Mononuclear cell (primary cell): ENCODE results near the gene ITSN2. TPM values are rescaled to one million over a fixed set of nuclear protein-coding genes. Genes with fewer than 3 reads are reported as not detected.
"Not testable (repeated sequence)": the region's sequence is repeated elsewhere in the genome, so short reads cannot be mapped to it uniquely, and the experiment has no call there.

Experiments
- H3K27me3 ChIP-seq: 2 replicates; pipeline ENCODE4 v1.6.0; 2011; ENCODE audit warnings: low read length, control low read depth; ENCODE audit not compliant: insufficient read depth
- H3K4me1 ChIP-seq: 2 replicates; pipeline ENCODE4 v1.5.1; 2011; ENCODE audit warnings: mild to moderate bottlenecking, low read length, control low read depth; ENCODE audit not compliant: insufficient read depth
- H3K4me3 ChIP-seq: 2 replicates; pipeline ENCODE4 v1.5.1; 2011; ENCODE audit warnings: mild to moderate bottlenecking, low read length, moderate library complexity
- H3K9me3 ChIP-seq: 2 replicates; pipeline ENCODE4 v1.5.1; 2011; ENCODE audit warnings: low read depth, mild to moderate bottlenecking, control low read depth, low read length
- total RNA-seq: library from RNA; depleted of rRNA; stranded (reverse); fragments of >200 nt; gene quantifications from one replicate; pipeline ENCODE4 v1.2.3, GENCODE V29; 2012

The ITSN2 gene
- total RNA-seq, 1 donor = 102 TPM

DNA sequence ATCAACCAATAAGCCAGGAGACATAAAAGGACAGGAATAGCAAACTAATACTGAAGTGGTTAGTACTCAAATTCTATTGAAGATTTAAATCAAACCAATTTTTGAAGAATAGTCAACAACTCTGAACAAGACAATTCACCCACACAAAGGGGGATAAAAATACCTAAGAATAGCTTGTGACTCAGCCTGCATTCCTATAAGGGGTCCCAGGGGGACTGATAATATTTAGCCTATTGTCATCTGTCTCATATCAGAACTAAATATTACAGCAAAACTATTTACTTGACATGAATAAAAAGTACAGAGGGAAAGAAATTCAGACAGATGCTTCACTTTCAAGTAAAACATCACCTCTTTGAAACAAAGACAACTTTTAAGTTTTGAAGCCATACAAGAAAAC is 7.7 kb downstream of the ITSN2 start:
- Histone ChIP-seq H3K4me1 (peaks cover 50% of the 10 kb centered on the region), H3K27me3 (no peaks in the 10 kb centered on the region), H3K4me3 (no peak overlapping the region), H3K9me3 (no peaks in the 10 kb centered on the region)

DNA sequence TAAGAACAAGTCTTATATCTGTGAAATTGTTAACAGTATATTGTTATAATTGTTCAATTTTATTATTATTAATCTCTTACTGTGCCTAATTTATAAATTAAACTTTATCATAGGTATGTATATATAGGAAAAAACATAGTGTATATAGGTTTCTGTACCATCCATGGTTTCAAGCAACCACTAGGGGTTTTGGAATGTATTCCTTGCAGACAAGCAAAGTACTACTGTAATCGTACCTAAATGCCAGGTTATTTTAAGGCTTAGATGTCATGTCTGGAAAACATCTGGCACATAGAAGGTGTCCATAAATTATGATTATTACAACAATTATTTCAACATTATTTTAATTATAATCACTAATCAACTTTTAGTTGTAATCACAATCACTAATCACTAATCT is 8.4 kb downstream of the ITSN2 start:
- Histone ChIP-seq H3K27me3 (no peaks in the 10 kb centered on the region), H3K4me3 (no peak overlapping the region), H3K9me3 (no peaks in the 10 kb centered on the region), H3K4me1 (peaks cover 52% of the 10 kb centered on the region)

GRCh38 chr2:24351627-24351938 is 8.8 kb downstream of the ITSN2 start:
- Histone ChIP-seq H3K27me3 (no peaks in the 10 kb centered on the region), H3K9me3 (no peaks in the 10 kb centered on the region), H3K4me3 (no peak overlapping the region), H3K4me1 (peaks cover 52% of the 10 kb centered on the region)

DNA sequence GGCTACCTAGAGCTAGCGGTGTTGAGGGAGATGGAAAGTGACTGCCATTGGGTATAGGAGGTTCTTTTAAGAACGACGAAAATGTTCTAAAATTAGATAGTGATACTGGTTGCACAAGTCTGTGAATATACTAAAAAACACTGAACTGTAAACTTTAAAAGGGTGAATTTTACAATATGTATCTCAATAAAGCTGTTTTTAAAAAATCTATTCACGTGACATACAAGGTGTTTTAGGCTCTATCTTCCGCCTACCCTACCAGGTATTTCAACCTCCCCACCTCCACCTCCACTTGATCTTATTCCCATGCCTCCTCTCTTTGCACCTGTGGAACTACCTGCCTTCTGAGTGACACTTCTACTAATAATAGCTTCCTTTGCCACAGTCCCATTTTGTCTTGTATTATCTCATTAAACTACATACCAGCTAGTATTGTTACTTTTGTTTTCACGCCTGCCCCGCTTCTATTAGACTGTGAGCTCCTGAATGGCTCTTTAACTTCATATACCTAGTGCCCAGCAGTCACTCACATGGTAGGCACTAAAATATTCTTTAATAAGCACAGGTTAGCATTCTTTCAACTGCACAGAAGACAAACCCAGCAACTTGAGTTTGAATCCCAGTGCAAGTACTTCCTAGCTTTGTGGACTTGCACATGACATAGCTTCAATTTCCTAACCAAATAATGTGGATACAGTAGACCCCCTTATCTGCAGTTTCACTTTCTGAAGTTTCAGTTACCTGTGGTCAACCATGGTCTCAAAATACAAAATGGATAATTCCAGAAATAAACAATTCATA is 9.3 kb downstream of the ITSN2 start:
- Histone ChIP-seq H3K27me3 (no peaks in the 10 kb centered on the region), H3K9me3 (no peaks in the 10 kb centered on the region), H3K4me3 (no peak overlapping the region), H3K4me1 (peaks cover 52% of the 10 kb centered on the region)

GRCh38 chr2:24349097-24349496 is 11.2 kb downstream of the ITSN2 start:
- Histone ChIP-seq H3K27me3 (no peaks in the 10 kb centered on the region), H3K4me3 (no peak overlapping the region), H3K9me3 (no peaks in the 10 kb centered on the region), H3K4me1 (peaks cover 40% of the 10 kb centered on the region)

DNA sequence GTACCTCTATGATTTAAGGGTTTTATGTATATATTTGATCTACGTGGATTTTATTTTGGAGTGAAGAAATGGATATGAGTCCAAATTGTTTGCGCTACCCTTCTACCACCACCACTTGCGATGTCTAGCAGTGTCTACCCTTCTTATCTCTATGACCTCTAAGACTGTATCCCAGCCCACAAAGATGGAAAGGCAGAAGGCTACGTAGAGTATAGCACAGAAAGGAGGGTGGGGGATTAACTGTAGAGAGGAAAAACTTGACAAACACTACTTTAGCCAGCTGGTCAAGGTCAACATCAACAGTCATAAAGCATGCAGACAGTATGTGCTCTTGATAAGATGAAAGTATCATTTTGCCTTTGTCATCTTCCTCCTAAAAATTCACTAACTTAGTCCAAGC is 14.4 kb downstream of the ITSN2 start:
- no peaks in the 10 kb centered on the region for H3K27me3 ChIP-seq
- no peaks in the 10 kb centered on the region for H3K9me3 ChIP-seq
- H3K4me1 ChIP-seq = peaks cover 44% of the 10 kb centered on the region
- no peak overlapping the region for H3K4me3 ChIP-seq

DNA sequence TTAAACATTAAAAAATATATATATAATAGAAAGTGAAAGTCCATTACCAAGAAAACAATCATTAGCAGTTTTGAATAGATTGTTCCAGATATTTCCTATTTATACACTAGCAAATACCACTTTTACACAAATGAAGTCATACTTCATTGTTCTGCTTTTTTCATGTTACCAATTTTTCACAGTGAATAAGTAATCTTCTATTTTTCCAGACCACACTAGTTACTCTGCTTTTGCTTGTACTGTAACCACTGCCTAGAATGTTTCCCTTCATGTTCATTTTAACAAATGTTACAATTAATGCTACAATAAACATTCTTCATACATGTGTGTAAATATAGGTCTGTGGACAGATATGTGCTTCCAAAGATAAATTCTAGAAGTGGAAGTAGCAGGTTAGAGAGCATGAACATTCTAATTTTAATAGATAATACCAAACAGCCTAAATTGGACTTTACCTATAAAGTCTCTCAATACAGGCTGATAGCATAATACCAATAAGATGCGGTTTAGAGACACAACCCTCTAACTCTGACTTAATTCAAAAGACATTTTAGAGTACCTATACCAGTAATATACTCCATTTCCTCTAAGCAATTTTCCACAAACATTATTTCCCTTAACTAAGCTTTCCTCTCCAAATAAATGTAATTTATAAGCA is 17.0 kb downstream of the ITSN2 start:
- no peaks in the 10 kb centered on the region for H3K27me3 ChIP-seq
- H3K9me3 ChIP-seq = no peaks in the 10 kb centered on the region
- no peak overlapping the region for H3K4me3 ChIP-seq
- peaks cover 49% of the 10 kb centered on the region for H3K4me1 ChIP-seq

DNA sequence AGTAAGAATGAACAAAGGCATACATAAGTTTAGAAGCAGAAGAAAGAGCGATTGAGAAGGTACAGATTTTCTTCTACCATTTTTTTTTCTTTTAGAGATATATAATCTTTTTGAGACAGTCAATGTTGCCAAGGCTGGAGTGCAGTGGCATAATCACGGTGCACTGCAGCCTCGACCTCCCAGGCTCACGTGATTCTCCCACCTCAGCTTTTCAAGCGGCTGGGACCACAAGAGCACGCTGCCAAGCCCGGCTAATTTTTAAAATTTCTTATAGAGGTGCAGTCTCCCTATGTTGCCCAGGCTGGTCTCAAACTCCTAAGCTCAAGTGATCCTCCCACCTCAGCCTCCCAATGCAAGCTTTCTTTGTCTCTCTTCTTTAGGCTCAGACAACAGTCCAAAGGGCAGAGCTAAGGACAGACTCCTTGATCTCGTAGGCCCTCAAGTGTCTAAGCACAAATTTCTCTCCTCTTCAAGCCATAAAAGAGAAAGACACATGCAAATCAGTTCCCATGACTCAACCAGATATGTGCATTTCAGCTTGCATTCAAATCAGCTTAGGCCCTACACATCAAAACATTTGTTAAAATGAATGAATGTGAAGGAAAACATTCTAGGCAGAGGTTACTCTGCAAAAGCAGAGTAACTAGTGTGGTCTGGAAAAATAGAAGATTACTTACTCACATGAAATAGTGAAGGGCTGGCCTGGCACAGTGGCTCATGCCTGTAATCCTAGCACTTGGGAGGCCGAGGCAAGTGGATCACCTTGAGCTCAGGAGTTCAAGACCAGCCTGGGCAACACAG is 18.0 kb downstream of the ITSN2 start:
- Histone ChIP-seq H3K9me3 (no peaks in the 10 kb centered on the region), H3K4me1 (peaks cover 52% of the 10 kb centered on the region), H3K27me3 (no peaks in the 10 kb centered on the region), H3K4me3 (no peak overlapping the region)

GRCh38 chr2:24339856-24340262 is 20.5 kb downstream of the ITSN2 start:
- H3K27me3 ChIP-seq = no peaks in the 10 kb centered on the region
- no peaks in the 10 kb centered on the region for H3K9me3 ChIP-seq
- peaks cover 61% of the 10 kb centered on the region for H3K4me1 ChIP-seq
- no peak overlapping the region for H3K4me3 ChIP-seq

DNA sequence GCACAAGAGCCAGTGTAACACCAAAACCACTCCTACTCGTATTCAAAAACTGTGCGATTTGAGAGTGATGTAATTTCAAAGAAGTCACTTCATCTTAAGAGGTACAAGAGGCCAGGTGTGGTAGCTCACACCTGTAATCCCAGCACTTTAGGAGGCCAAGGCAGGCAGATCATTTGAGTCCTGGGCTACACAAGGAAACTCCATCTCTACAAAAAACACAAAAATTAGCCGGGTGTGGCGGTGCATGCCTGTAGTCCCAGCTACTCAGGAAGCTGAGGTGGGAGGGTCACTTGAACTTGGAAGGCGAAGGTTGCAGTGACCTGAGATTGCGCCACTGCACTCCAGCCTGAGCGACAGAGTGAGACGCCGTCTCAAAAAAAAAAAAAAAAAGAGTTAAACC is 21.2 kb downstream of the ITSN2 start:
- peaks cover 60% of the 10 kb centered on the region for H3K4me1 ChIP-seq
- not testable (repeated sequence) for H3K27me3 ChIP-seq, H3K9me3 ChIP-seq, H3K4me3 ChIP-seq

DNA sequence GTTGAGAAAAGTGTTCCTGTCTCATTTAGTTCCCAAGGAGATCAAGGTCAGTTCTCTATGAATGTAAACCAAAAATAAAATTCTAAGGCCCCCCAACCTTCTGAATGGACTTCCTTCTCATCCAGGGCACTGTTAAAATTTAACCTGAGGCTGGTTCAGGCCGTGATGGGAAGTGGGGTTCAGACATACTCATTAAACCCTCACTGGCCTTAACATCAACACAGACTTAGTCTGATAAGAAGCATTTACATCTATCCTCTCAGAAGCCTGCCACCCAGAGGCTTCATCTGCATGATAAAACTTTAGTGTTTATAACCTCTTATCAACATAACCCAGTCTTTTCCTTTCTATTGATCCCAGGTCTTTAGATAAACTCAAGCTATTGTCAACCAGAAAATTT is 22.4 kb downstream of the ITSN2 start:
- Histone ChIP-seq H3K4me3 (no peak overlapping the region), H3K9me3 (no peaks in the 10 kb centered on the region), H3K4me1 (peaks cover 60% of the 10 kb centered on the region), H3K27me3 (no peaks in the 10 kb centered on the region)

DNA sequence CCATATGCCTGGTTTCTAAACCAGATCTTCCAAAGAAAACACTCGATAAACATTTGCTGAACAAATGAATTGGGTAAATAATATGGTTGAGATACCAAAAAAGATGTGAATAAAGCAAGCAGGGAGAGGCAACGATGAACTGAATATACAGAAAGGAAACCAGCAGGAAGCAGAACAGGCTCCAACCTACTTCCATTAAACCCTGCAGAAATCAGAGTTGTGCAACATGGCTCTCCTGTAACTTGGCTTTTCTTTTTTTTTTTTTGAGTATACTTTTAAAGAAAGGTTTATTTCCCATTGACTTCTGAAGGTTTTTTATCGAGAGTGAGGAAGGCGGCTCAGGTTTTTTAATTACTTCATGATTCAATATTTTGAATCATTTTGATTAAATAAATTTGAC is 23.5 kb downstream of the ITSN2 start:
- no peaks in the 10 kb centered on the region for H3K9me3 ChIP-seq
- no peak overlapping the region for H3K4me3 ChIP-seq
- H3K27me3 ChIP-seq = no peaks in the 10 kb centered on the region
- H3K4me1 ChIP-seq = peaks cover 53% of the 10 kb centered on the region

- peaks cover 61% of the 10 kb centered on the region for H3K4me1 ChIP-seq
- H3K4me3 ChIP-seq = no peak overlapping the region
- no peaks in the 10 kb centered on the region for H3K9me3 ChIP-seq
- H3K27me3 ChIP-seq = no peaks in the 10 kb centered on the region
Observed at GRCh38 chr2:24334245-24334633, 26.1 kb downstream of the ITSN2 start.

- no peak overlapping the region for H3K4me3 ChIP-seq
- peaks cover 61% of the 10 kb centered on the region for H3K4me1 ChIP-seq
- H3K27me3 ChIP-seq = no peaks in the 10 kb centered on the region
- H3K9me3 ChIP-seq = no peaks in the 10 kb centered on the region
Observed at GRCh38 chr2:24332791-24333540, 27.4 kb downstream of the ITSN2 start.

GRCh38 chr2:24330161-24330560 is 30.2 kb downstream of the ITSN2 start:
- Histone ChIP-seq H3K27me3 (no peaks in the 10 kb centered on the region), H3K4me1 (peaks cover 50% of the 10 kb centered on the region), H3K4me3 (no peak overlapping the region), H3K9me3 (no peaks in the 10 kb centered on the region)
